Activated CD4-positive, alpha-beta T cell treated with anti-CD3 and anti-CD28 coated beads, Interleukin-2, amount 10 ng/mL, durations not matched to agents 7 days and 5 days (primary cell): Measurements from ENCODE around the gene MYO5C. TPM values are rescaled to one million over a fixed set of nuclear protein-coding genes. Genes with fewer than 3 reads are reported as not detected.

Source experiments
- CTCF ChIA-PET: fragments of 350-600 bp; sonication (Branson Sonifier 250); formaldehyde crosslinking; loops from one replicate; lab custom pipeline; 2021; ENCODE audit warnings: antibody characterized with exemption; lab: Charles Lee
- POLR2A ChIA-PET: fragments of 350-600 bp; sonication (Branson Sonifier 250); formaldehyde crosslinking; loops from one replicate; lab custom pipeline; 2021; ENCODE audit warnings: antibody characterized with exemption; lab: Charles Lee
- DNase-seq: peaks from one replicate; pipeline ENCODE4 v3.0.0-alpha.2; 2020
- H3K27ac Mint-ChIP-seq: one replicate; pipeline ENCODE4 v1.8.0; 2021; ENCODE audit warnings: mild to moderate bottlenecking, moderate library complexity, mixed read lengths
- H3K27me3 Mint-ChIP-seq: one replicate; pipeline ENCODE4 v1.8.0; 2021; ENCODE audit warnings: mixed read lengths
- H3K36me3 Mint-ChIP-seq: one replicate; pipeline ENCODE4 v1.8.0; 2021; ENCODE audit warnings: low read depth, mixed read lengths
- H3K4me1 Mint-ChIP-seq: one replicate; pipeline ENCODE4 v1.8.0; 2021; ENCODE audit warnings: mixed read lengths
- H3K4me3 Mint-ChIP-seq: one replicate; pipeline ENCODE4 v1.8.0; 2021; ENCODE audit warnings: mild to moderate bottlenecking, moderate library complexity, mixed read lengths
- H3K9me3 Mint-ChIP-seq: one replicate; pipeline ENCODE4 v1.8.0; 2021; ENCODE audit warnings: mixed read lengths
- total RNA-seq, 2 experiments: library from RNA; stranded (reverse); gene quantifications; one replicate each; pipeline ENCODE4 v1.2.3, GENCODE V29; 2021

The MYO5C gene
- total RNA-seq, 2 experiments from 2014 or later, result 2.4 to 2.8 TPM

DNA sequence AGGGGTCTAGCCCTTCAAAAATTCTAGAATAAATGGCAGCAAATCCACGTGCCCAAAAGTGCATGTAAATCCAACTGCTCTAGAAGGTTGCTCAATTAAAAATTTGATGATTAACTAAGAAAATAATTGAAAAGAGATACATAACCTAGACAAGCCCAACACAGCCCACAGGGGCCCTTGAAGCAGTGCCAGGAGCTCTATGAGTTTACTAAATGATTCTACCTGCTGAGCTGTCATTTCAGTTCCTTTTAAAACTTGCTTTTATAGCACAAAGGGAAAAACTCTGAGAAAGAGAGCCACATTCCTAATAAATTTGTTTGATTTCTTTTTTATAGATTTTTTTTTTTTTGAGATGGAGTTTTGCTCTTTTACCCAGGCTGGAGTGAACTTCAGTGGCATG lies 65.5 kb downstream of the MYO5C start:
- CTCF ChIA-PET, result interaction anchor here (0.7 to 2.6 kb wide), 4 partner anchors 10 to 1309 kb away, joined by 3 to 8 read pairs (median 3); no protein-coding TSS in a partner anchor
- H3K27ac Mint-ChIP-seq, result no peak overlapping the region
- POLR2A ChIA-PET, result interaction anchor here (0.6 kb wide), 1 partner anchor 22 kb away, joined by 5 read pairs; no protein-coding TSS in a partner anchor
- no peaks in the 10 kb centered on the region for H3K9me3 Mint-ChIP-seq
- H3K4me3 Mint-ChIP-seq, result no peak overlapping the region
- H3K36me3 Mint-ChIP-seq, result peaks cover 2% of the 10 kb centered on the region
- DNase-seq, result no peak
- H3K4me1 Mint-ChIP-seq, result peaks cover 33% of the 10 kb centered on the region
- no peaks in the 10 kb centered on the region for H3K27me3 Mint-ChIP-seq

DNA sequence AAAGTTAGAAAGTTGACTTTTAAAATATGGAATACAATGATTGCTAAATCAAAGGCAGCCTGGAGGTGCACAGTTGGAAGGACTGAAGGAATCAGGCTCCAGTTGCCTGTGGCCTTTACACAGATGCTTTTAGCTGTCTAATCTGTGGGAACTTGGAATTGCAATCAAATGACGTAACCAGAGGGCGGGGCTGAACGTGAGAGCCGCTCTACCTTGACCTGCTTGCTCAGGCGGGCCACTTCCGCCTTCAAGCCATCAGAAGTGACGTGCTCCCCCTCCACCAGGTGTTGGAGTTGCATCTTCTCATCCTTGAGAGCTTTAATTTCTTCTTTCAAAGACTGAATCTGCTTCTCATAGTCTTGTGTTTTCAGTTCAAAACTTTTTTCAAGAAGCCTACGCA lies 66.7 kb downstream of the MYO5C start:
- H3K27me3 Mint-ChIP-seq, result no peaks in the 10 kb centered on the region
- H3K4me1 Mint-ChIP-seq, result peaks cover 25% of the 10 kb centered on the region
- DNase-seq, result no peak
- H3K4me3 Mint-ChIP-seq, result no peak overlapping the region
- H3K27ac Mint-ChIP-seq, result no peak overlapping the region
- H3K9me3 Mint-ChIP-seq, result no peaks in the 10 kb centered on the region
- H3K36me3 Mint-ChIP-seq, result peaks cover 2% of the 10 kb centered on the region
- ChIA-PET CTCF (interaction anchor here (0.6 to 4.2 kb wide), 6 partner anchors 12 to 377 kb away, joined by 3 to 23 read pairs (median 8); no protein-coding TSS in a partner anchor), POLR2A (no interaction called here)

DNA sequence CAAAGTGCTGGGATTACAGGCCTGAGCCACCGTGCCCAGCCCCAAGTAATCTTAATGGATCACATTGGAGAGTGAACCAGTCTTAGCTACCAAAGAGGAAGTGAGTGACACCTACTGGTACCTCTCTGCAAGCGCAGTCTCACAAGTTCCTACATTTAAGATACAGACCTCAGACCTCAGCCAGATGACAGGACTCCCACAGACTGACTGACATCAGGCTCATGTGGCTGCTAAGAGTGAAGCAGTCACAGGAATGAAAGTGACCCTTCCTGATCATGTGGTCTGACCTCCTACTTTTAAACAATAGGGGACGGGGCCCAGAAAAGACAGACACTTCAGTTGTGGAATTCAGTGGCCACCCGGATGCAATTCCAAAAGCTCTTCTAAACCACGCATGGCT lies 68.1 kb downstream of the MYO5C start:
- ChIA-PET POLR2A (no interaction called here), CTCF (interaction anchor here (0.6 to 4.2 kb wide), 25 partner anchors 8 to 520 kb away, joined by 3 to 23 read pairs (median 5); no protein-coding TSS in a partner anchor)
- Mint-ChIP-seq H3K27me3 (no peaks in the 10 kb centered on the region), H3K4me3 (no peak overlapping the region), H3K36me3 (peaks cover 4% of the 10 kb centered on the region), H3K27ac (no peak overlapping the region), H3K9me3 (no peaks in the 10 kb centered on the region), H3K4me1 (peaks cover 25% of the 10 kb centered on the region)
- DNase-seq, result peak; percentile 78

DNA sequence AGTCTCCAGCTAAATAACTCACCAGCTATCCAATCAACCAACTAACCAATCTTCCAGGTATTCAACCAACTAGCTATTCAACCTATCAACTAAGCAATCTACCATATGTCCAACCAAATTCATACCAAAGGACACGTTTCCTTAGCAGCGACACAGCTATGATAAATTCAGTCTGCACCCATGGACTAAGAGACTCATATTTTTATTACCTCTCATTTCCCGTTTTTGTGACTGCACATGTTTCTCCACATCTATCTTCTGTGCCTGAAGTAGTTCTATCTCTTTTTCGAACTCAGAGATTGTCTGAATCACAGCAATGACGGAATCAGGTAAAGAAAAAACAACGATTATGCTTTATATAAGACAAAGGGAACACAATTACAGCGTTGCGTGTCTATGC lies 70.4 kb downstream of the MYO5C start:
- no peak for DNase-seq
- no peaks in the 10 kb centered on the region for H3K9me3 Mint-ChIP-seq
- no peak overlapping the region for H3K27ac Mint-ChIP-seq
- ChIA-PET POLR2A (interaction anchor here (0.5 kb wide), 1 partner anchor 11 kb away, joined by 4 read pairs; no protein-coding TSS in a partner anchor), CTCF (interaction anchor here (0.8 to 4.2 kb wide), 5 partner anchors 8 to 244 kb away, joined by 3 to 23 read pairs (median 4); no protein-coding TSS in a partner anchor)
- H3K4me1 Mint-ChIP-seq, result peaks cover 37% of the 10 kb centered on the region
- no peak overlapping the region for H3K4me3 Mint-ChIP-seq
- no peaks in the 10 kb centered on the region for H3K27me3 Mint-ChIP-seq
- peaks cover 9% of the 10 kb centered on the region for H3K36me3 Mint-ChIP-seq

DNA sequence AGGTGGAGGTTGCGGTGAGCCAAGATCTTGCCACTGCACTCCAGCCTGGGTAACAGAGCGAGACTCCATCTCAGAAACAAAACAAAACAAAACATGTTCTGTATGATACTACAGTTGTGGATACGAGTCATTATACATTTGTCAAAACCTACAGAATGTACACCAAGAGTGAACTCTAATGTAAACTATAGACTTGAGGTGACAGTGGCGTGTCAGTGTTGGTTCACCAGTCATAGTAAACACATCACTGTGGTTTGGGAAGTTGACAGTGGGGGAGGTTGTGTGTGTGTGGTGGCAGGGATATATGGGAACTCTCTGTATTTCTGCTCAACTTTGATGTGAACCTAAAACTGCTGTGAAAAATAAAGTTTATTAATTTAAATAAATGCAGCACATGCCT lies 71.4 kb downstream of the MYO5C start:
- H3K9me3 Mint-ChIP-seq, result no peaks in the 10 kb centered on the region
- CTCF ChIA-PET, result interaction anchor here (1.1 kb wide), 1 partner anchor 25 kb away, joined by 3 read pairs; no protein-coding TSS in a partner anchor

DNA sequence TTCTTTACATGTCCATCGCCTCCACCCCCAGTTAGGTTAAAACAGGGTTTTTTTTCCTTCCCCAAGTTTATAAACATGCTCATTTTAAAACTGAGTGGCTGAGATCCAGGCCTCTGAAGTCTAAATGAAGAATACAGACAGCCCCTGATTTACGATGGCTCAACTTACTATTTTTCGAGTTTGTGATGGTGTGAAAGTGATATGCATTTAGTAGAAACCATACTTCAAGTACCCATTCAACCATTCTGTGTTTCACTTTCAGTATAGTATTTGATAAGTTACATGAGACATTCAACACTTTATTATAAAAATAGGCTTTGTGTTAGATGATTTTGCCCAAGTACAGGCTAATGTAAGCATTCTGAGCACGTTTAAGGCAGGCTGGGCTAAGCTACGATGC lies 73.9 kb downstream of the MYO5C start:
- ChIA-PET POLR2A (no interaction called here), CTCF (interaction anchor here (0.7 to 4.5 kb wide), 3 partner anchors 8 to 37 kb away, joined by 3 to 18 read pairs (median 3); no protein-coding TSS in a partner anchor)
- H3K27me3 Mint-ChIP-seq, result no peaks in the 10 kb centered on the region
- peak overlapping the region; percentile 80 for H3K4me3 Mint-ChIP-seq
- peaks cover 36% of the 10 kb centered on the region for H3K4me1 Mint-ChIP-seq
- peaks cover 9% of the 10 kb centered on the region for H3K36me3 Mint-ChIP-seq
- no peaks in the 10 kb centered on the region for H3K9me3 Mint-ChIP-seq
- H3K27ac Mint-ChIP-seq, result peak overlapping the region; percentile 96
- DNase-seq, result no peak

More for the DNA sequence above, 71.4 kb downstream of the MYO5C start:
- peaks cover 37% of the 10 kb centered on the region for H3K4me1 Mint-ChIP-seq
- POLR2A ChIA-PET, result no interaction called here
- H3K27ac Mint-ChIP-seq, result no peak overlapping the region
- peaks cover 9% of the 10 kb centered on the region for H3K36me3 Mint-ChIP-seq
- no peak overlapping the region for H3K4me3 Mint-ChIP-seq
- no peak for DNase-seq
- no peaks in the 10 kb centered on the region for H3K27me3 Mint-ChIP-seq

DNA sequence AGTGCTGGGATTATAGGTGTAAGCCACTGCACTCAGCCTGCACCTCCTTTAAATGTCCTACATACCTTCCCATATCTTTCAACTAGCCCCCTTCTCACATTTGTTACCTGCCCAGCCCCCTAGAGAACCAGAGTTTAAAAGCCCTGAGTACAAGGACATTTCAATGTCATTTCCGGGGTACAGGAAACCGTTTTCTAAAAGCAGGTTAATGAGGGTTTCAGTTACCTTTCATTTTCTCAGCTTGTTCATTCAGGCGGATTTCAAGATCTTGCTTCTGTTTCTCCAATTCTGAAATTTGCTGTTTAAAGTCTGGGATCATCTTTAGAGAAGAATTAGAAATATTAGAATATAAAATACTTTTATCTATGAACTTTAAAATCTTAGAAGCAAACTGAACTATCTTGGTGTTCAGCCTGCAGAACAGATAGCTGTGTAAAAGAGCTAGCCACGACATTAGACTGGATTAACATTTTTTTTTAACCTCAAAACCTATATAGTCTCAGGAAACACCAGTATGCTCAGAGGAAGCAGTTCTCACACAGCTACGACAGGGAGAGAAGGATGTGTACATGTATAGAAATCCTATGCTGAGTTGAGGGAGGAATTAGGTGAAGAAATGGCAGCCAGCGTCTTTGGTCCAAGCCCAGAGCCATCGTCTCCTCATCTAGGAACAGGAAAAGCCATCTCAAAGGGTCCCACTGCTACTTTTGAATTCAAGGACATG lies 74.5 kb downstream of the MYO5C start:
- Mint-ChIP-seq H3K27me3 (no peaks in the 10 kb centered on the region), H3K9me3 (no peaks in the 10 kb centered on the region), H3K4me3 (peak overlapping the region; percentile 80), H3K27ac (peak overlapping the region; percentile 96), H3K36me3 (peaks cover 9% of the 10 kb centered on the region), H3K4me1 (peaks cover 36% of the 10 kb centered on the region)
- DNase-seq, result peak; percentile 24
- ChIA-PET CTCF (interaction anchor here (0.7 to 4.5 kb wide), 4 partner anchors 13 to 48 kb away, joined by 3 to 18 read pairs (median 4); no protein-coding TSS in a partner anchor), POLR2A (no interaction called here)

DNA sequence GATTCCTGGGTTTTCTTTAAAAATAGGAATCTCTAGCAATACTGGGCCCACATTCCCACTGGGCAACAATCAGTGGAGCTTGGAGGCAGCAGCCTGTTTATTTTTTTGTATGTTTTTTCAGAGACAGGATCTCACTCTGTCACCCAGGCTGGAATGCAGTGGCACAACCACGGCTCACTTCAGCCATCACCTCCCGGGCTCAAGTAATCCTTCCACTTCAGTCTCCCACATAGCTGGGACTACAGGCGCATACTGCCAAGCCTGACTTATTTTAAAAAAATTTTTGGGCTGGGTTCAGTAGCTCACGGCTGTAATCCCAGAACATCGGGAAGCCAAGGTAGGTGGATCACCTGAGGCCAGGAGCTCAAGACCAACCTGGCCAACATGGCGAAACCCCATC lies 75.4 kb downstream of the MYO5C start:
- peaks cover 1% of the 10 kb centered on the region for H3K27me3 Mint-ChIP-seq
- POLR2A ChIA-PET, result no interaction called here
- no peak overlapping the region for H3K4me3 Mint-ChIP-seq
- CTCF ChIA-PET, result interaction anchor here (0.8 to 4.5 kb wide), 4 partner anchors 12 to 47 kb away, joined by 3 to 18 read pairs (median 4); no protein-coding TSS in a partner anchor
- H3K4me1 Mint-ChIP-seq, result peaks cover 36% of the 10 kb centered on the region
- H3K9me3 Mint-ChIP-seq, result no peaks in the 10 kb centered on the region
- peaks cover 9% of the 10 kb centered on the region for H3K36me3 Mint-ChIP-seq
- no peak for DNase-seq
- peak overlapping the region; percentile 96 for H3K27ac Mint-ChIP-seq

DNA sequence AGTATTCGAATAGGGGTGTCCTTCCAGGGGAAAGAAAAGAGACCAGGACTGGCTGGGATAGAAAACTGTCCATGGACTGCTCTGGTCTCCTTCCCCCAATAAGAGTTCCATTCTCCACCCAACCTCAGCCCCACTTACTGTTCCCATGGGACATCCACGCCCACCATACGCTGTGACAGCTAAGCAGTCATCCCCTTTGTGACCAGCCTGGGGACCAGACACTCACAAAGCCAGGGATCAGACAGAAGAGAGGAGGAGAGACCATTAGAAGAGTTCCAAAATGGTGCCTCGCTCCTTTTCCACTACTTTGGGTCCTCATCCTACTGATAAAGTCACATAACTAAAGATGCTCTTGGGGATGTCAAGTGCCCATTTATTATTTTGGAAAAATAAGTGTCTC lies 76.8 kb downstream of the MYO5C start:
- no peak for DNase-seq
- no peak overlapping the region for H3K27ac Mint-ChIP-seq
- peaks cover 9% of the 10 kb centered on the region for H3K36me3 Mint-ChIP-seq
- H3K4me1 Mint-ChIP-seq, result peaks cover 32% of the 10 kb centered on the region
- H3K9me3 Mint-ChIP-seq, result no peaks in the 10 kb centered on the region
- peaks cover 1% of the 10 kb centered on the region for H3K27me3 Mint-ChIP-seq
- CTCF ChIA-PET, result no interaction called here
- no peak overlapping the region for H3K4me3 Mint-ChIP-seq
- POLR2A ChIA-PET, result no interaction called here

DNA sequence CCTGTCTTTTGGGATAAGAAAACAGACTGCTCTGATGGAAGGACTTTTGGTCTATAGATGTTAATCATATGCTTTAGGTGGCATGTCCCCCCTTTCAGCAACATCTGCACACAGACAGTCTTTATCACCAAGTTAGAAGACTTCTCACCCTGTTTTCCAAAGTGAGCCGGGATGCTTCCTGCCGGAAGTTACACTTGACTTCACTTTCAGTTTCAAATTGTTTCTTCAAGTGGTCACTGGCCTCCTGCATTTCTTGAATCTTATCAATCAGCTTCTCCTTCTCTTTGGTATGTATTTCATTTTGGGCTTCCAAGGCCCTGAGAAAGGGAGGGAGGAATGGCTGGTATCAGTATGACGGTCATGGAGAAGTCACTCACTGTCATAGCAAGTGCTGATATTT lies 77.2 kb downstream of the MYO5C start:
- peaks cover 8% of the 10 kb centered on the region for H3K36me3 Mint-ChIP-seq
- peaks cover 29% of the 10 kb centered on the region for H3K4me1 Mint-ChIP-seq
- peaks cover 1% of the 10 kb centered on the region for H3K27me3 Mint-ChIP-seq
- POLR2A ChIA-PET, result no interaction called here
- no peaks in the 10 kb centered on the region for H3K9me3 Mint-ChIP-seq
- CTCF ChIA-PET, result interaction anchor here (1.2 to 2.6 kb wide), 2 partner anchors 9 to 34 kb away, joined by 3 to 23 read pairs; no protein-coding TSS in a partner anchor
- no peak overlapping the region for H3K27ac Mint-ChIP-seq
- H3K4me3 Mint-ChIP-seq, result no peak overlapping the region
- DNase-seq, result no peak

DNA sequence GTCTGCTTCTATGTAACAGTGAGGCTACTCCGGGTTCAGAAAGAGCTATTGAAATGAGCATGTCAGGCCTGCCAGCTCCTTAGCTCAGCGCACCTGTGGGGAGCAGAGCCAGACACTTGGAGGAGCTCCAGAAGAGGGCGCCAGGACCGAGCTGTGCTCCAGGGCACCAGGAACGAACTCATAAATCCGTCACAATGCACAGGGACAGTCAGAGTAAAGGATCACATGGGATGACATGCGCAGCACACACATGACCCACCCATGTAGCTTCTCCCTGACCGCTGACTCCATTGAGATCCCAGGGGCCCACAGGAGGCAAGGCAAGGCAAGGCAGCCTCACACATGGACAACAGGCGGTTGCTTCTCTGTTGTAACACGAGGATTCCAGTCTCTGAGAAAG lies 78.4 kb downstream of the MYO5C start:
- Mint-ChIP-seq H3K4me3 (no peak overlapping the region), H3K4me1 (peaks cover 19% of the 10 kb centered on the region), H3K27me3 (peaks cover 1% of the 10 kb centered on the region), H3K36me3 (peaks cover 2% of the 10 kb centered on the region), H3K27ac (no peak overlapping the region), H3K9me3 (no peaks in the 10 kb centered on the region)
- peak; percentile 30 for DNase-seq
- POLR2A ChIA-PET, result no interaction called here
- CTCF ChIA-PET, result interaction anchor here (1.0 to 2.6 kb wide), 5 partner anchors 9 to 38 kb away, joined by 3 to 23 read pairs (median 3); no protein-coding TSS in a partner anchor

DNA sequence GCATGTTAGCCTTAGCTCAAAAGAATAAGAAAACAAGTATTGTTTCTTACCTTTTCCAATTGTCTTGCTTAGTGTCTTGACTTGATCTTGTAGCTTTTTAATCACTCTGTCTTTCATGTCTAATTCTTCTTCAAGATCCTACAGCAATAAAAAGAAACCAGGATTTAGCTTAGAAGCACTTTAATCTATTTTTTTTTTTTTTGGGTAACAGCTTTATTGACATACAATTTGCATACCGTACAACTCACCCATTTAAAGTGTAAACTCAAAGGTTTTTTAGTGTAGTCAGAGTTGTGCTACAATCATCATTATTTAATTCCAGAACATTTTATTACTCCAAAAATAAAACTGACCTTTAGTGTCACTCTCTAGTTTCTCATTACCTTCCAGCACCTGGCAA lies 81.1 kb downstream of the MYO5C start:
- CTCF ChIA-PET, result interaction anchor here (0.6 to 2.5 kb wide), 10 partner anchors 8 to 98 kb away, joined by 3 to 15 read pairs (median 3); no protein-coding TSS in a partner anchor
- no peak overlapping the region for H3K27ac Mint-ChIP-seq
- H3K4me1 Mint-ChIP-seq, result peaks cover 3% of the 10 kb centered on the region
- H3K27me3 Mint-ChIP-seq, result peaks cover 1% of the 10 kb centered on the region
- DNase-seq, result no peak
- H3K36me3 Mint-ChIP-seq, result no peaks in the 10 kb centered on the region
- no peak overlapping the region for H3K4me3 Mint-ChIP-seq
- POLR2A ChIA-PET, result interaction anchor here (0.6 kb wide), 2 partner anchors 11 to 259 kb away, joined by 3 to 4 read pairs; no protein-coding TSS in a partner anchor
- no peaks in the 10 kb centered on the region for H3K9me3 Mint-ChIP-seq

DNA sequence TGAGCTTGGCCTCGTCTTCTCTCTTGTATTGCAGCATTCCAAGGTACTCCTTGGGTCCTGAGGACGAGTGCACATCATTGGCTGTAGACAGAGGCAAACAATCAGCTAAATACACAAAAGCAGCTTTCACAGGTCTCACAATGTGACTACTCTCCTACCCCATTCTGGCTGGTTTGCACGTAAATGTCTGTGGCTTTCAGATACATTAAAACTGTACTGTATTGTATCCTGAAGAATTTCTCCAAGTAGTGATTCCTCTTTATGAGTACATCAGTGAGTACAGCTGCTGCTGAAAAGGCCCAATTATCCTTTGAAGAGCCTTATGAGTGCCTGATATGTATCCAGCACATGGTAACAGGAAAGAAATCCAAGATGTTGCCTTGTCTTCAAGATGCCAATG lies 82.4 kb downstream of the MYO5C start:
- H3K27ac Mint-ChIP-seq, result no peak overlapping the region
- no peaks in the 10 kb centered on the region for H3K9me3 Mint-ChIP-seq
- CTCF ChIA-PET, result interaction anchor here (1.0 to 2.5 kb wide), 3 partner anchors 14 to 48 kb away, joined by 3 to 15 read pairs (median 8); no protein-coding TSS in a partner anchor
- H3K27me3 Mint-ChIP-seq, result peaks cover 1% of the 10 kb centered on the region
- no peaks in the 10 kb centered on the region for H3K36me3 Mint-ChIP-seq
- DNase-seq, result no peak
- H3K4me1 Mint-ChIP-seq, result peaks cover 3% of the 10 kb centered on the region
- H3K4me3 Mint-ChIP-seq, result no peak overlapping the region
- POLR2A ChIA-PET, result no interaction called here
